KOPT-K1 (cell line): ENCODE measurements around the gene ARHGAP22.

Source experiments
- H3K27ac ChIP-seq: fragments of 200-600 bp; sonication (generic); 2 replicates; pipeline ENCODE4 v1.5.1; 2016; ENCODE audit warnings: antibody characterized with exemption, mild to moderate bottlenecking, low read depth, low read length; ENCODE audit not compliant: poor library complexity, severe bottlenecking
- H3K36me3 ChIP-seq: fragments of 200-600 bp; sonication (generic); 2 replicates; pipeline ENCODE4 v1.5.1; 2017; ENCODE audit warnings: antibody characterized with exemption, mild to moderate bottlenecking, low read length, moderate library complexity; ENCODE audit not compliant: insufficient read depth
- H3K9me3 ChIP-seq: fragments of 200-600 bp; sonication (generic); 2 replicates; pipeline ENCODE4 v1.5.1; 2017; ENCODE audit warnings: antibody characterized with exemption, low read length, mild to moderate bottlenecking; ENCODE audit not compliant: insufficient read depth, poor library complexity, severe bottlenecking

The ARHGAP22 gene

GRCh38 chr10:48457949-48458661 lies 146.8 kb downstream of the ARHGAP22 start:
- Histone ChIP-seq H3K27ac (no peak overlapping the region), H3K9me3 (no peaks in the 10 kb centered on the region), H3K36me3 (no peaks in the 10 kb centered on the region)

- Histone ChIP-seq H3K9me3 (no peaks in the 10 kb centered on the region), H3K27ac (no peak overlapping the region), H3K36me3 (no peaks in the 10 kb centered on the region)
Observed at GRCh38 chr10:48456808-48457761, 147.8 kb downstream of the ARHGAP22 start.

GRCh38 chr10:48456361-48456804 lies 148.5 kb downstream of the ARHGAP22 start:
- H3K27ac ChIP-seq, result peak overlapping the region; percentile 22

GRCh38 chr10:48455392-48456151 lies 149.3 kb downstream of the ARHGAP22 start:
- Histone ChIP-seq H3K36me3 (no peaks in the 10 kb centered on the region), H3K27ac (no peak overlapping the region), H3K9me3 (no peaks in the 10 kb centered on the region)

More at GRCh38 chr10:48456361-48456804, 148.5 kb downstream of the ARHGAP22 start:
- H3K9me3 ChIP-seq, result no peaks in the 10 kb centered on the region
- H3K36me3 ChIP-seq, result no peaks in the 10 kb centered on the region

- H3K9me3 ChIP-seq, result no peaks in the 10 kb centered on the region
- H3K36me3 ChIP-seq, result no peaks in the 10 kb centered on the region
Observed at GRCh38 chr10:48455055-48455391, 149.8 kb downstream of the ARHGAP22 start.

GRCh38 chr10:48454302-48455054 lies 150.4 kb downstream of the ARHGAP22 start:
- Histone ChIP-seq H3K27ac (no peak overlapping the region), H3K9me3 (no peaks in the 10 kb centered on the region), H3K36me3 (no peaks in the 10 kb centered on the region)

More at GRCh38 chr10:48455055-48455391, 149.8 kb downstream of the ARHGAP22 start:
- no peak overlapping the region for H3K27ac ChIP-seq

GRCh38 chr10:48453451-48454301 lies 151.2 kb downstream of the ARHGAP22 start:
- H3K27ac ChIP-seq, result no peak overlapping the region
- no peaks in the 10 kb centered on the region for H3K36me3 ChIP-seq
- no peaks in the 10 kb centered on the region for H3K9me3 ChIP-seq

GRCh38 chr10:48452879-48453412 lies 151.9 kb downstream of the ARHGAP22 start:
- no peak overlapping the region for H3K27ac ChIP-seq
- no peaks in the 10 kb centered on the region for H3K9me3 ChIP-seq
- no peaks in the 10 kb centered on the region for H3K36me3 ChIP-seq

GRCh38 chr10:48451969-48452878 lies 152.6 kb downstream of the ARHGAP22 start:
- Histone ChIP-seq H3K27ac (no peak overlapping the region), H3K9me3 (no peaks in the 10 kb centered on the region), H3K36me3 (no peaks in the 10 kb centered on the region)

- Histone ChIP-seq H3K9me3 (no peaks in the 10 kb centered on the region), H3K27ac (no peak overlapping the region), H3K36me3 (no peaks in the 10 kb centered on the region)
Observed at GRCh38 chr10:48450741-48451466, 154.0 kb downstream of the ARHGAP22 start.

GRCh38 chr10:48450233-48450740 lies 154.6 kb downstream of the ARHGAP22 start:
- no peak overlapping the region for H3K27ac ChIP-seq
- no peaks in the 10 kb centered on the region for H3K9me3 ChIP-seq
- H3K36me3 ChIP-seq, result no peaks in the 10 kb centered on the region
